ENCODE measurements around the gene TC2N.

GRCh38 chr14:91731018-91731417 lies 136.3 kb downstream of the TC2N start:
- TF ChIP-seq EZH2 (IDR thresholded peaks at IDR 0.05; ENCODE audit: borderline replicate concordance): no peak
- TF ChIP-seq CTCF (IDR thresholded peaks at IDR 0.05; ENCODE audit: poor library complexity): no peak
- TF ChIP-seq EZH2phosphoT487 (IDR thresholded peaks at IDR 0.05; ENCODE audit: low read depth, severe bottlenecking, unreplicated experiment): no peak
